Osteocyte (in vitro differentiated cells): ENCODE data around the gene PSAPL1. TPM values are rescaled to one million over a fixed set of nuclear protein-coding genes. Genes with fewer than 3 reads are reported as not detected.

Experiments used
- DNase-seq: peaks from one replicate; pipeline ENCODE4 v3.0.0; 2021; ENCODE audit warnings: mixed read lengths; ENCODE audit not compliant: unreplicated experiment; ENCODE audit errors: extremely low spot score
- H3K27ac Mint-ChIP-seq: one replicate; pipeline ENCODE4 v1.8.0; 2021; ENCODE audit warnings: mild to moderate bottlenecking, mixed read lengths; ENCODE audit not compliant: unreplicated experiment
- H3K27me3 Mint-ChIP-seq: one replicate; pipeline ENCODE4 v1.8.0; 2021; ENCODE audit warnings: mixed read lengths; ENCODE audit not compliant: unreplicated experiment
- H3K36me3 Mint-ChIP-seq: one replicate; pipeline ENCODE4 v1.8.0; 2021; ENCODE audit warnings: mixed read lengths; ENCODE audit not compliant: unreplicated experiment
- H3K4me1 Mint-ChIP-seq: one replicate; pipeline ENCODE4 v1.8.0; 2021; ENCODE audit warnings: mixed read lengths; ENCODE audit not compliant: unreplicated experiment
- H3K4me3 Mint-ChIP-seq: one replicate; pipeline ENCODE4 v1.8.0; 2021; ENCODE audit warnings: mild to moderate bottlenecking, moderate library complexity, mixed read lengths; ENCODE audit not compliant: unreplicated experiment
- H3K9me3 Mint-ChIP-seq: one replicate; pipeline ENCODE4 v1.8.0; 2021; ENCODE audit warnings: mixed read lengths; ENCODE audit not compliant: unreplicated experiment
- CTCF ChIP-seq: fragments of 200-600 bp; sonication (generic); IDR thresholded peaks from 2 replicates; pipeline ENCODE4 v1.5.0; 2021; ENCODE audit warnings: antibody characterized with exemption, mild to moderate bottlenecking, moderate library complexity
- total RNA-seq: library from RNA; stranded (reverse); gene quantifications from 2 replicates; pipeline ENCODE4 v1.2.1, GENCODE V29; 2021

Gene PSAPL1
- total RNA-seq, 1 donor from 2014 or later = not detected

- DNase-seq = no peak
- no peak for TF ChIP-seq CTCF
- H3K4me1 Mint-ChIP-seq = no peaks in the 10 kb centered on the region
- no peaks in the 10 kb centered on the region for H3K36me3 Mint-ChIP-seq
- peaks cover 20% of the 10 kb centered on the region for H3K27me3 Mint-ChIP-seq
- no peaks in the 10 kb centered on the region for H3K9me3 Mint-ChIP-seq
- no peak overlapping the region for H3K4me3 Mint-ChIP-seq
- no peak overlapping the region for H3K27ac Mint-ChIP-seq
Measured at GRCh38 chr4:7470522-7471128, 35.9 kb upstream of the PSAPL1 start.

GRCh38 chr4:7470111-7470510 is 35.4 kb upstream of the PSAPL1 start:
- H3K36me3 Mint-ChIP-seq = no peaks in the 10 kb centered on the region
- no peak overlapping the region for H3K4me3 Mint-ChIP-seq
- H3K9me3 Mint-ChIP-seq = no peaks in the 10 kb centered on the region
- no peak for TF ChIP-seq CTCF
- no peaks in the 10 kb centered on the region for H3K4me1 Mint-ChIP-seq
- DNase-seq = no peak
- H3K27me3 Mint-ChIP-seq = peaks cover 20% of the 10 kb centered on the region
- H3K27ac Mint-ChIP-seq = no peak overlapping the region

- peaks cover 25% of the 10 kb centered on the region for H3K27me3 Mint-ChIP-seq
- no peak overlapping the region for H3K4me3 Mint-ChIP-seq
- no peaks in the 10 kb centered on the region for H3K4me1 Mint-ChIP-seq
- H3K9me3 Mint-ChIP-seq = no peaks in the 10 kb centered on the region
- no peak overlapping the region for H3K27ac Mint-ChIP-seq
- no peak for TF ChIP-seq CTCF
- DNase-seq = no peak
- H3K36me3 Mint-ChIP-seq = no peaks in the 10 kb centered on the region
Measured at GRCh38 chr4:7469023-7469422, 34.3 kb upstream of the PSAPL1 start.

- no peak for TF ChIP-seq CTCF
- no peaks in the 10 kb centered on the region for H3K9me3 Mint-ChIP-seq
Measured at GRCh38 chr4:7467471-7467870, 32.7 kb upstream of the PSAPL1 start.

GRCh38 chr4:7466904-7467303 is 32.2 kb upstream of the PSAPL1 start:
- Mint-ChIP-seq H3K9me3 (no peaks in the 10 kb centered on the region), H3K27ac (no peak overlapping the region), H3K4me3 (no peak overlapping the region), H3K27me3 (peaks cover 16% of the 10 kb centered on the region), H3K36me3 (no peaks in the 10 kb centered on the region), H3K4me1 (no peaks in the 10 kb centered on the region)
- no peak for DNase-seq
- TF ChIP-seq CTCF = no peak

More at GRCh38 chr4:7467471-7467870, 32.7 kb upstream of the PSAPL1 start:
- no peak overlapping the region for H3K27ac Mint-ChIP-seq
- no peak overlapping the region for H3K4me3 Mint-ChIP-seq
- no peak for DNase-seq
- H3K4me1 Mint-ChIP-seq = no peaks in the 10 kb centered on the region
- peaks cover 19% of the 10 kb centered on the region for H3K27me3 Mint-ChIP-seq
- H3K36me3 Mint-ChIP-seq = no peaks in the 10 kb centered on the region
